Measurements from ENCODE around the gene ARAP1. TPM values are rescaled to one million over a fixed set of nuclear protein-coding genes. Genes with fewer than 3 reads are reported as not detected.

Gene ARAP1
- total RNA-seq, 1 experiment from 2014 or later: 73.6 TPM

- H3K27ac ChIP-seq (ENCODE audit: low read length): no peak overlapping the region
- no peak for TF ChIP-seq TCF7L2 (IDR thresholded peaks at IDR 0.05; ENCODE audit: low read depth, low read length)
- no peak for TF ChIP-seq POLR2AphosphoS5 (IDR thresholded peaks at IDR 0.05; ENCODE audit: low read depth, low read length)
- DNase-seq (ENCODE audit: low read depth, low spot score) (no peak), ATAC-seq (no peak)
- intact Hi-C loops (cut with micrococcal nuclease; ENCODE audit: unreplicated experiment) (loop anchor here (10.0 kb wide), 1 partner anchor 174 kb away; no protein-coding TSS in a partner anchor), in situ Hi-C loops (cut with HindIII; ENCODE audit: low pct_unique_long_range_greater_than_20kb, low sequenced_read_pairs) (no loop called here)
- no peaks in the 10 kb centered on the region for H3K9me3 ChIP-seq (ENCODE audit: control insufficient read depth, insufficient read depth, low read depth, low read length)
- H3K4me1 ChIP-seq (ENCODE audit: control insufficient read depth, insufficient read depth, low read length): peaks cover 1% of the 10 kb centered on the region; the same call in 1 of the 2 replicates
- POLR2A ChIA-PET: no interaction called here
- H3K36me3 ChIP-seq (ENCODE audit: control insufficient read depth, insufficient read depth, low read length): no peaks in the 10 kb centered on the region
- BruUV-seq (replicated peaks): no TSS peak
- no peaks in the 10 kb centered on the region for H3K27me3 ChIP-seq (ENCODE audit: control insufficient read depth, insufficient read depth, low read length)
- H3K4me3 ChIP-seq (ENCODE audit: low read depth in 2 of 2, low read length in 2 of 2): no peak overlapping the region
- CTCF ChIA-PET: no interaction called here
Measured at GRCh38 chr11:72648384-72649136, 103.6 kb downstream of the ARAP1 start.

- Histone ChIP-seq H3K27ac (ENCODE audit: low read length) (no peak overlapping the region), H3K4me1 (ENCODE audit: control insufficient read depth, insufficient read depth, low read length) (peaks cover 6% of the 10 kb centered on the region; the same call in 1 of the 2 replicates), H3K9me3 (ENCODE audit: control insufficient read depth, insufficient read depth, low read depth, low read length) (no peaks in the 10 kb centered on the region), H3K36me3 (ENCODE audit: control insufficient read depth, insufficient read depth, low read length) (no peaks in the 10 kb centered on the region), H3K4me3 (ENCODE audit: low read depth in 2 of 2, low read length in 2 of 2) (no peak overlapping the region), H3K27me3 (ENCODE audit: control insufficient read depth, insufficient read depth, low read length) (no peaks in the 10 kb centered on the region)
- TF ChIP-seq POLR2AphosphoS5 (IDR thresholded peaks at IDR 0.05; ENCODE audit: low read depth, low read length) (no peak), SIN3A (IDR thresholded peaks at IDR 0.05; ENCODE audit: borderline replicate concordance, insufficient read depth, low read depth, low read length) (no peak), TCF7L2 (IDR thresholded peaks at IDR 0.05; ENCODE audit: low read depth, low read length) (no peak), CTCF (IDR thresholded peaks at IDR 0.05) (no peak), REST (IDR thresholded peaks at IDR 0.05; ENCODE audit: insufficient read depth in 1 of 2, low read depth in 2 of 2, low read length in 1 of 2) (no peak)
- no TSS peak for BruUV-seq (replicated peaks)
- intact Hi-C loops (cut with micrococcal nuclease; ENCODE audit: unreplicated experiment) (loop anchor here (10.0 kb wide), 1 partner anchor 173 kb away; no protein-coding TSS in a partner anchor), in situ Hi-C loops (cut with HindIII; ENCODE audit: low pct_unique_long_range_greater_than_20kb, low sequenced_read_pairs) (no loop called here)
- CTCF ChIA-PET: interaction anchor here (1.1 kb wide), 1 partner anchor 60 kb away, joined by 6 read pairs; no protein-coding TSS in a partner anchor
- no peak for DNase-seq (ENCODE audit: low read depth, low spot score)
- POLR2A ChIA-PET: no interaction called here
- ATAC-seq: no peak
Measured at GRCh38 chr11:72647882-72648281, 104.3 kb downstream of the ARAP1 start.

DNA sequence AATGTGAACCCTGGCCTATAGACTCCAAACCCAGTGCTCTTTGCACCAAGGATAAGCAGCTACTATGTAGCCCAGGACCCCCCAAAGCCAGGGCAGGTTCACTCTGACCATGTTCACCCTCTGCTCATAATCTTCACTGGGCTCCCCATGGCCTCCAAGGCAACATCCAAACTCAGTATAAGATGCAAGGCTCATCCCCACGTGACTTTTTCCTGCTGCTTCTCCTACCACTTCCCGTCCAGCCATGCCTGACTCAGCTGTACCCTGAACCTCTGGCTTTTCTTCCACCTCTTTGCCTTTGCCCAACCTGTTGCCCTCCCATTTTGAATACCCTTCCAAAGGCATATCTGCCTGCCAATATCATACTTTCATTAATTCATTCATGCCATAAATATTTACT, 105.7 kb downstream of the ARAP1 start:
- H3K9me3 ChIP-seq (ENCODE audit: control insufficient read depth, insufficient read depth, low read depth, low read length): no peaks in the 10 kb centered on the region
- no TSS peak for BruUV-seq (replicated peaks)
- H3K27me3 ChIP-seq (ENCODE audit: control insufficient read depth, insufficient read depth, low read length): peaks cover 5% of the 10 kb centered on the region
- POLR2A ChIA-PET: no interaction called here
- H3K36me3 ChIP-seq (ENCODE audit: control insufficient read depth, insufficient read depth, low read length): no peaks in the 10 kb centered on the region
- H3K4me3 ChIP-seq (ENCODE audit: low read depth in 2 of 2, low read length in 2 of 2): no peak overlapping the region
- DNase-seq (ENCODE audit: low read depth, low spot score) (no peak), ATAC-seq (no peak)
- CTCF ChIA-PET: no interaction called here
- peaks cover 6% of the 10 kb centered on the region; the same call in 1 of the 2 replicates for H3K4me1 ChIP-seq (ENCODE audit: control insufficient read depth, insufficient read depth, low read length)
- in situ Hi-C loops (cut with HindIII; ENCODE audit: low pct_unique_long_range_greater_than_20kb, low sequenced_read_pairs): no loop called here
- H3K27ac ChIP-seq (ENCODE audit: low read length): no peak overlapping the region
- intact Hi-C loops (cut with micrococcal nuclease; ENCODE audit: unreplicated experiment): loop anchor here (10.0 kb wide), 1 partner anchor 172 kb away; no protein-coding TSS in a partner anchor
- TF ChIP-seq SIN3A (IDR thresholded peaks at IDR 0.05; ENCODE audit: borderline replicate concordance, insufficient read depth, low read depth, low read length) (no peak), REST (IDR thresholded peaks at IDR 0.05; ENCODE audit: insufficient read depth in 1 of 2, low read depth in 2 of 2, low read length in 1 of 2) (no peak), CTCF (IDR thresholded peaks at IDR 0.05) (no peak), POLR2AphosphoS5 (IDR thresholded peaks at IDR 0.05; ENCODE audit: low read depth, low read length) (no peak), TCF7L2 (IDR thresholded peaks at IDR 0.05; ENCODE audit: low read depth, low read length) (no peak)

All from Panc1 (cell line).